Liver (tissue), 9 donors: ENCODE data around the gene TP63. TPM values are rescaled to one million over a fixed set of nuclear protein-coding genes. Genes with fewer than 3 reads are reported as not detected.

ENCODE experiments used
- DNase-seq: peaks from one replicate; pipeline ENCODE4 v3.0.0-alpha.2; 2017; ENCODE audit warnings: low spot score
- H3K27ac ChIP-seq, 2 donors: one replicate each; pipeline ENCODE4 v1.7.0; 2013; ENCODE audit warnings: inconsistent platforms in 2 of 2, low read length in 2 of 2, control low read depth in 1 of 2, low read depth in 1 of 2, mild to moderate bottlenecking in 1 of 2
- H3K27me3 ChIP-seq, 4 donors: one replicate each; pipeline versions ENCODE4 v1.6.1 to v1.7.0; 2013; ENCODE audit warnings: low read length in 3 of 4, inconsistent platforms in 1 of 4, mild to moderate bottlenecking in 1 of 4, moderate library complexity in 1 of 4; ENCODE audit not compliant: control insufficient read depth in 4 of 4, insufficient read depth in 4 of 4
- H3K36me3 ChIP-seq, 4 donors: one replicate each; pipeline versions ENCODE4 v1.6.1 to v1.7.0; 2013; ENCODE audit warnings: low read length in 3 of 4, mild to moderate bottlenecking in 3 of 4, low read depth in 1 of 4, moderate library complexity in 1 of 4; ENCODE audit not compliant: control insufficient read depth in 4 of 4, insufficient read depth in 3 of 4
- H3K4me1 ChIP-seq, 4 donors: one replicate each; pipeline versions ENCODE4 v1.6.1 to v1.7.0; 2013; ENCODE audit warnings: low read length in 3 of 4, mild to moderate bottlenecking in 3 of 4, moderate library complexity in 1 of 4; ENCODE audit not compliant: control insufficient read depth in 4 of 4, insufficient read depth in 4 of 4
- H3K4me3 ChIP-seq, 3 donors: one replicate each; pipeline versions ENCODE4 v1.6.1 to v1.7.0; 2013; ENCODE audit warnings: low read length in 3 of 3, control low read depth in 1 of 3, low read depth in 1 of 3, mild to moderate bottlenecking in 1 of 3
- H3K9ac ChIP-seq, 2 donors: one replicate each; pipeline ENCODE4 v1.7.0; 2013; ENCODE audit warnings: low read length in 2 of 2, mild to moderate bottlenecking in 2 of 2, moderate library complexity in 2 of 2, control low read depth in 1 of 2, low read depth in 1 of 2
- H3K9me3 ChIP-seq, 4 donors: one replicate each; pipeline versions ENCODE4 v1.6.1 to v1.7.0; 2013; ENCODE audit warnings: low read length in 3 of 4; ENCODE audit not compliant: control insufficient read depth in 4 of 4
- EGR1 ChIP-seq, 2 donors: IDR thresholded peaks; 2 replicates each; pipeline ENCODE4 v1.6.1; 2016 to 2018; ENCODE audit warnings: antibody characterized with exemption in 2 of 2, low read depth in 2 of 2
- FOXA1 ChIP-seq: IDR thresholded peaks from 2 replicates; pipeline ENCODE4 v1.6.1; 2016; ENCODE audit warnings: antibody characterized with exemption
- FOXA2 ChIP-seq: IDR thresholded peaks from 2 replicates; pipeline ENCODE4 v1.6.1; 2016; ENCODE audit warnings: antibody characterized with exemption
- GABPA ChIP-seq, 2 donors: IDR thresholded peaks in 1 of 2; conservative IDR thresholded peaks in 1 of 2; 2 replicates each; pipeline ENCODE4 v1.6.1; 2016; ENCODE audit warnings: antibody characterized with exemption in 2 of 2, mild to moderate bottlenecking in 1 of 2, moderate library complexity in 1 of 2
- HNF4A ChIP-seq, 2 donors: conservative IDR thresholded peaks; 2 replicates each; pipeline ENCODE4 v1.6.1; 2016; ENCODE audit warnings: antibody characterized with exemption in 2 of 2, mild to moderate bottlenecking in 2 of 2
- MAX ChIP-seq: IDR thresholded peaks from 2 replicates; pipeline ENCODE4 v1.6.1; 2016; ENCODE audit warnings: antibody characterized with exemption
- RAD21 ChIP-seq, 2 donors: IDR thresholded peaks; 2 replicates each; pipeline ENCODE4 v1.6.1; 2016; ENCODE audit warnings: antibody characterized with exemption in 2 of 2, mild to moderate bottlenecking in 2 of 2
- RXRA ChIP-seq, 2 donors: IDR thresholded peaks; 2 replicates each; pipeline ENCODE4 v1.6.1; 2017 to 2018; ENCODE audit warnings: antibody characterized with exemption in 2 of 2, mild to moderate bottlenecking in 1 of 2
- SP1 ChIP-seq: IDR thresholded peaks from 2 replicates; pipeline ENCODE4 v1.6.1; 2018; ENCODE audit warnings: antibody characterized with exemption, mild to moderate bottlenecking
- TAF1 ChIP-seq: conservative IDR thresholded peaks from 2 replicates; pipeline ENCODE4 v1.6.1; 2016; ENCODE audit warnings: antibody characterized with exemption, mild to moderate bottlenecking
- YY1 ChIP-seq: IDR thresholded peaks from 2 replicates; pipeline ENCODE4 v1.6.1; 2016; ENCODE audit warnings: antibody characterized with exemption, mild to moderate bottlenecking
- ZBTB33 ChIP-seq: IDR thresholded peaks from 2 replicates; pipeline ENCODE4 v1.6.1; 2016; ENCODE audit warnings: antibody characterized with exemption
- WGBS: extraction: QIAGEN DNeasy Blood & Tissue Kit; methylation state at CpG from one replicate; pipeline ENCODE4 v1.1.7; 2013; 5-methylcytosine and 5-hydroxymethylcytosine counted together
- polyA plus RNA-seq, 2 donors: library from polyadenylated mRNA; stranded (reverse) in 1 of 2; unstranded in 1 of 2; fragments of 200-250 nt in 1 of 2; fragments of >200 nt in 1 of 2; fragmentation: Nextera tagmentation in 1 of 2; extraction: Ambion mirVana in 1 of 2; gene quantifications; one replicate each; pipeline versions ENCODE4 v1.2.1 to v1.2.3, GENCODE V29; 2013 to 2015
- total RNA-seq, 2 donors: library from RNA; depleted of rRNA; stranded (reverse); fragments of >200 nt; gene quantifications; one replicate each; pipeline ENCODE4 v1.2.3, GENCODE V29; 2014
- TF ChIP-seq, protein P1 (sequence below): fragments of 150-350 bp; IDR thresholded peaks from 2 replicates; pipeline ENCODE4 v1.5.1; 2017; ENCODE audit warnings: improper control_type of control experiment, low read depth, low read length; ENCODE audit not compliant: missing input control
- TF ChIP-seq, protein P2 (sequence below): IDR thresholded peaks from 2 replicates; pipeline ENCODE4 v1.6.1; 2016; ENCODE audit warnings: antibody characterized with exemption
- TF ChIP-seq, protein P3 (sequence below): IDR thresholded peaks from 2 replicates; pipeline ENCODE4 v1.6.1; 2016; ENCODE audit warnings: antibody characterized with exemption, mild to moderate bottlenecking
- donor health status: healthy.
- donor health status: healthy.
- donor health status: healthy.
- donor health status: healthy.
- donor health status: healthy.

TP63 gene
- total and polyA plus RNA-seq, 4 donors = under 0.01 to 0.08 (median 0.05) TPM; not detected in 1

DNA sequence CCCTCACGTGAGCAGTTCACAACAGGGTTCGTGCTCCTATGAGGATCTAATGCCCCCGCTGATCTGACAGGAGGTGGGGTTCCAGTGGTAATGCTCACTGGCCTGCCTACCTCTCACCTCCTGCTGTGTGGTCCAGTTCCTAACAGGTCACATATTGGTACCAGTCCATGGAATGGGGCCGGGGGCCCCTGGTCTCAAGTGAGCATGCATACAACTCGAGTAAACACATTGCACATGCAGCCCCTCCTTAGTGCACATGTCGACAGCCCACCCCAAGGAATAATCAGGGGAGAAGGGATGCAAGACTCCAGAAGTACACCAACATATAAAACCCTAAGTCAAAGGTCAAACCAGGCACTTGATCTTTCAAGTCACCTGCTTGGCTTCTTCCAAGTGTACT lies 127.0 kb downstream of the TP63 start (continued):
- TF ChIP-seq RXRA (IDR thresholded peaks at IDR 0.05) (no peak), GABPA (IDR thresholded peaks at IDR 0.05 in 1 of 2, conservative IDR thresholded peaks at IDR 0.05 in 1 of 2) (no peak), HNF4A (conservative IDR thresholded peaks at IDR 0.05) (no peak), MAX (no peak)
- TF ChIP-seq, protein P1, sequence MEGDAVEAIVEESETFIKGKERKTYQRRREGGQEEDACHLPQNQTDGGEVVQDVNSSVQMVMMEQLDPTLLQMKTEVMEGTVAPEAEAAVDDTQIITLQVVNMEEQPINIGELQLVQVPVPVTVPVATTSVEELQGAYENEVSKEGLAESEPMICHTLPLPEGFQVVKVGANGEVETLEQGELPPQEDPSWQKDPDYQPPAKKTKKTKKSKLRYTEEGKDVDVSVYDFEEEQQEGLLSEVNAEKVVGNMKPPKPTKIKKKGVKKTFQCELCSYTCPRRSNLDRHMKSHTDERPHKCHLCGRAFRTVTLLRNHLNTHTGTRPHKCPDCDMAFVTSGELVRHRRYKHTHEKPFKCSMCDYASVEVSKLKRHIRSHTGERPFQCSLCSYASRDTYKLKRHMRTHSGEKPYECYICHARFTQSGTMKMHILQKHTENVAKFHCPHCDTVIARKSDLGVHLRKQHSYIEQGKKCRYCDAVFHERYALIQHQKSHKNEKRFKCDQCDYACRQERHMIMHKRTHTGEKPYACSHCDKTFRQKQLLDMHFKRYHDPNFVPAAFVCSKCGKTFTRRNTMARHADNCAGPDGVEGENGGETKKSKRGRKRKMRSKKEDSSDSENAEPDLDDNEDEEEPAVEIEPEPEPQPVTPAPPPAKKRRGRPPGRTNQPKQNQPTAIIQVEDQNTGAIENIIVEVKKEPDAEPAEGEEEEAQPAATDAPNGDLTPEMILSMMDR = no peak

- Histone ChIP-seq H3K27ac (no peak overlapping the region), H3K9ac (no peak overlapping the region), H3K4me3 (no peak overlapping the region), H3K27me3 (no peaks in the 10 kb centered on the region), H3K36me3 (no peaks in the 10 kb centered on the region), H3K4me1 (no peaks in the 10 kb centered on the region), H3K9me3 (no peaks in the 10 kb centered on the region)
- DNase-seq = no peak
- 78% methylated on average over 2 of the region's 2 CpGs for WGBS
- TF ChIP-seq HNF4A (conservative IDR thresholded peaks at IDR 0.05) (no peak), EGR1 (IDR thresholded peaks at IDR 0.05; ENCODE audit: low read depth in 2 of 2) (no peak), FOXA2 (no peak), GABPA (IDR thresholded peaks at IDR 0.05 in 1 of 2, conservative IDR thresholded peaks at IDR 0.05 in 1 of 2) (no peak), ZBTB33 (no peak), RAD21 (IDR thresholded peaks at IDR 0.05) (no peak)
- TF ChIP-seq, protein P1 = no peak
- TF ChIP-seq, protein P2, sequence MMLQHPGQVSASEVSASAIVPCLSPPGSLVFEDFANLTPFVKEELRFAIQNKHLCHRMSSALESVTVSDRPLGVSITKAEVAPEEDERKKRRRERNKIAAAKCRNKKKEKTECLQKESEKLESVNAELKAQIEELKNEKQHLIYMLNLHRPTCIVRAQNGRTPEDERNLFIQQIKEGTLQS = no peak
These were observed 135.2 kb downstream of the TP63 start for GRCh38 chr3:189766416-189766815.

GRCh38 chr3:189771842-189772450 lies 140.8 kb downstream of the TP63 start:
- 83% methylated on average over 4 of the region's 4 CpGs for WGBS

More at GRCh38 chr3:189771842-189772450, 140.8 kb downstream of the TP63 start:
- H3K9ac ChIP-seq = no peak overlapping the region
- H3K27ac ChIP-seq = no peak overlapping the region
- H3K27me3 ChIP-seq = no peaks in the 10 kb centered on the region
- DNase-seq = no peak
- no peak for TF ChIP-seq YY1
- TF ChIP-seq TAF1 = no peak
- no peak for TF ChIP-seq SP1
- TF ChIP-seq RXRA (IDR thresholded peaks at IDR 0.05) = no peak
- TF ChIP-seq EGR1 (IDR thresholded peaks at IDR 0.05; ENCODE audit: low read depth in 2 of 2) = no peak
- no peak for TF ChIP-seq MAX
- no peak for TF ChIP-seq FOXA1
- TF ChIP-seq, protein P3, sequence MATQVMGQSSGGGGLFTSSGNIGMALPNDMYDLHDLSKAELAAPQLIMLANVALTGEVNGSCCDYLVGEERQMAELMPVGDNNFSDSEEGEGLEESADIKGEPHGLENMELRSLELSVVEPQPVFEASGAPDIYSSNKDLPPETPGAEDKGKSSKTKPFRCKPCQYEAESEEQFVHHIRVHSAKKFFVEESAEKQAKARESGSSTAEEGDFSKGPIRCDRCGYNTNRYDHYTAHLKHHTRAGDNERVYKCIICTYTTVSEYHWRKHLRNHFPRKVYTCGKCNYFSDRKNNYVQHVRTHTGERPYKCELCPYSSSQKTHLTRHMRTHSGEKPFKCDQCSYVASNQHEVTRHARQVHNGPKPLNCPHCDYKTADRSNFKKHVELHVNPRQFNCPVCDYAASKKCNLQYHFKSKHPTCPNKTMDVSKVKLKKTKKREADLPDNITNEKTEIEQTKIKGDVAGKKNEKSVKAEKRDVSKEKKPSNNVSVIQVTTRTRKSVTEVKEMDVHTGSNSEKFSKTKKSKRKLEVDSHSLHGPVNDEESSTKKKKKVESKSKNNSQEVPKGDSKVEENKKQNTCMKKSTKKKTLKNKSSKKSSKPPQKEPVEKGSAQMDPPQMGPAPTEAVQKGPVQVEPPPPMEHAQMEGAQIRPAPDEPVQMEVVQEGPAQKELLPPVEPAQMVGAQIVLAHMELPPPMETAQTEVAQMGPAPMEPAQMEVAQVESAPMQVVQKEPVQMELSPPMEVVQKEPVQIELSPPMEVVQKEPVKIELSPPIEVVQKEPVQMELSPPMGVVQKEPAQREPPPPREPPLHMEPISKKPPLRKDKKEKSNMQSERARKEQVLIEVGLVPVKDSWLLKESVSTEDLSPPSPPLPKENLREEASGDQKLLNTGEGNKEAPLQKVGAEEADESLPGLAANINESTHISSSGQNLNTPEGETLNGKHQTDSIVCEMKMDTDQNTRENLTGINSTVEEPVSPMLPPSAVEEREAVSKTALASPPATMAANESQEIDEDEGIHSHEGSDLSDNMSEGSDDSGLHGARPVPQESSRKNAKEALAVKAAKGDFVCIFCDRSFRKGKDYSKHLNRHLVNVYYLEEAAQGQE = no peak
- no peak for TF ChIP-seq HNF4A (conservative IDR thresholded peaks at IDR 0.05)
- peaks cover 0 to 3% (median 0%) of the 10 kb centered on the region in 4 donors for H3K4me1 ChIP-seq
- no peak overlapping the region for H3K4me3 ChIP-seq
- no peaks in the 10 kb centered on the region for H3K9me3 ChIP-seq
- H3K36me3 ChIP-seq = no peaks in the 10 kb centered on the region
